ENCODE data around the gene STK32B. TPM values are rescaled to one million over a fixed set of nuclear protein-coding genes. Genes with fewer than 3 reads are reported as not detected.

STK32B gene
- total and polyA plus RNA-seq, 3 donors from 2014 or later, result 17.5 to 29.7 (median 22.6) TPM

DNA sequence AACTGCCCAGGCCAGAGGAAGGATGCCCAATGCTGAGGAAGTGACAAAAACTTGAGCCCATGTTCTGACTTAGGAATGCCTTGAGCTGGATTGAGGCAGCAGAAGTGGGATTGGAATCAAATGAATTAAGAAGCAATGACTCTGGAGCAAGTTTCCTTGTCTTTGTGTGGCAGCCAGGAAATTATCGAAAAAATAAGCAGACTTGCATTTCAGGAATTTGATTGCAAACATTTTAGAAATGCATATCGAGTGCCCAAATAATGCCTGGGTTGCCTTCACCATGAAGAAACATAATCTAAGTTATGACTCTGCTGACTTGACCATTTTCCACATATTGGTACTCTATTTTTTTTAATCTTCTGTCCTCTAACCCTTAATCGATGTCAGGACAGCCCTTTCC, 41.5 kb upstream of the STK32B start:
- intact Hi-C loops (cut with DNase I; ENCODE audit: low total_unique reads), result no loop called here
- DNase-seq, result no peak
- Histone ChIP-seq H3K4me3 (no peak overlapping the region), H3K27me3 (no peaks in the 10 kb centered on the region), H3K27ac (no peak overlapping the region), H3K4me1 (no peaks in the 10 kb centered on the region), H3K9me3 (no peaks in the 10 kb centered on the region), H3K36me3 (ENCODE audit: low read depth, missing control alignments) (no peaks in the 10 kb centered on the region)
- 91 to 93% methylated on average over 3 of the region's 3 CpGs for WGBS, 2 donors
- TF ChIP-seq, protein P1, sequence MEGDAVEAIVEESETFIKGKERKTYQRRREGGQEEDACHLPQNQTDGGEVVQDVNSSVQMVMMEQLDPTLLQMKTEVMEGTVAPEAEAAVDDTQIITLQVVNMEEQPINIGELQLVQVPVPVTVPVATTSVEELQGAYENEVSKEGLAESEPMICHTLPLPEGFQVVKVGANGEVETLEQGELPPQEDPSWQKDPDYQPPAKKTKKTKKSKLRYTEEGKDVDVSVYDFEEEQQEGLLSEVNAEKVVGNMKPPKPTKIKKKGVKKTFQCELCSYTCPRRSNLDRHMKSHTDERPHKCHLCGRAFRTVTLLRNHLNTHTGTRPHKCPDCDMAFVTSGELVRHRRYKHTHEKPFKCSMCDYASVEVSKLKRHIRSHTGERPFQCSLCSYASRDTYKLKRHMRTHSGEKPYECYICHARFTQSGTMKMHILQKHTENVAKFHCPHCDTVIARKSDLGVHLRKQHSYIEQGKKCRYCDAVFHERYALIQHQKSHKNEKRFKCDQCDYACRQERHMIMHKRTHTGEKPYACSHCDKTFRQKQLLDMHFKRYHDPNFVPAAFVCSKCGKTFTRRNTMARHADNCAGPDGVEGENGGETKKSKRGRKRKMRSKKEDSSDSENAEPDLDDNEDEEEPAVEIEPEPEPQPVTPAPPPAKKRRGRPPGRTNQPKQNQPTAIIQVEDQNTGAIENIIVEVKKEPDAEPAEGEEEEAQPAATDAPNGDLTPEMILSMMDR (IDR thresholded peaks at IDR 0.05), result no peak
- TF ChIP-seq POLR2A (IDR thresholded peaks at IDR 0.05), result no peak

DNA sequence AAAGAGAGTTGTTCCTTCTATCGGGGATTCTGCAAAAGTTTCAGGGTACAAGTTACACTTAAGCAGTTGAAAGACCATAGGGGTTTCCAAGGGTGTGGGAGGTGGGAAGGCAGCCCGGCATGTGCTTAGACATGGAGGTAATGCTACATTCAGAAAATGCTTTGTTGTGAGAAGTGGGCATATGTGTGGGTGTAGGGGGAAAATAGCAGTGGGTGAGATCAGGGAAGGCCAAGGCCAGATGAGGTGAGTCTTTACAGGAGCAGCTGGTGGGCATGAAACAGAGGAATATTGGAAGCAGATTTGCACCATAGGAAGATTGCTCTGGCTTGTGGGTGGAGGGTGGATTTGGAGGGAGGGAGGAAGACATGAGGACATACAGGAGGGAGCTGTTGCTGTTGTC, 40.3 kb upstream of the STK32B start:
- Histone ChIP-seq H3K4me3 (no peak overlapping the region), H3K36me3 (ENCODE audit: low read depth, missing control alignments) (no peaks in the 10 kb centered on the region), H3K9me3 (no peaks in the 10 kb centered on the region), H3K27ac (no peak overlapping the region), H3K4me1 (no peaks in the 10 kb centered on the region), H3K27me3 (no peaks in the 10 kb centered on the region)
- WGBS, 2 donors, result 89 to 95% methylated on average over 2 of the region's 2 CpGs
- intact Hi-C loops (cut with DNase I; ENCODE audit: low total_unique reads), result no loop called here
- no peak for DNase-seq
- TF ChIP-seq, protein P1 (IDR thresholded peaks at IDR 0.05), result no peak
- no peak for TF ChIP-seq POLR2A (IDR thresholded peaks at IDR 0.05)

DNA sequence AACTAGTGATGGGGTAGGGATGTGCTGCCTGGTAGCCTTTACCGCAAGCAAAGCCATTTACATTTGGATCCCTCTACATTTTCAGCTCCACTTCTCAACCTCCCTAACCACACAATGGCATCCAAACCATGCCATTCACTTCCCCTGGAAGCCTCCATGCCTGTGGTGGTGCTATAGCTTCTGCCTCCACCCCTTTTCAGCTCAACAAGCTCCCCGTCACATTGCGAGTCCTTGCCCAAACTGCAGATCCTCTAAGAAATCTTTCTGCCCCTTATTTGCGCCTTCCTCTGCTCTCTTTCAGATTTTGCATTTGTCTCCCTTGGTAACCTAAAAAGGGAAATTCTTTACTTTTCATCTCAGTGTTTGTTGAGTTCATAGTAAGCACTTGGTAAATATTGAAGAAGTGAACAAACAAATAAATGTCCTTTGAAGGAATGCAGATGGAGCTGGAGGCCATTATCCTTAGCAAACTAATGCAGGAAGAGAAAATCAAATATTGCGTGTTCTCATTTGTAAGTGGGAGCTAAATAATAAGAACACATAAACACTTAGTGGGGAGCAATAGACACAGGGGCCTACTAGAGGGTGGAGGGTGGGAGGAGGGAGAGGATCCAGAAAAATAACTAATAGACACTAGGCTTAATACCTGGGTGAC, 38.9 kb upstream of the STK32B start:
- no peaks in the 10 kb centered on the region for H3K36me3 ChIP-seq (ENCODE audit: low read depth, missing control alignments)
- no peak overlapping the region for H3K4me3 ChIP-seq
- no peaks in the 10 kb centered on the region for H3K27me3 ChIP-seq
- DNase-seq, result no peak
- H3K9me3 ChIP-seq, result no peaks in the 10 kb centered on the region
- 94 to 98% methylated on average over 5 of the region's 5 CpGs for WGBS, 2 donors
- no peak overlapping the region for H3K27ac ChIP-seq
- H3K4me1 ChIP-seq, result no peaks in the 10 kb centered on the region
- TF ChIP-seq POLR2A (IDR thresholded peaks at IDR 0.05), result no peak
- TF ChIP-seq, protein P1 (IDR thresholded peaks at IDR 0.05), result no peak
- intact Hi-C loops (cut with DNase I; ENCODE audit: low total_unique reads), result no loop called here

DNA sequence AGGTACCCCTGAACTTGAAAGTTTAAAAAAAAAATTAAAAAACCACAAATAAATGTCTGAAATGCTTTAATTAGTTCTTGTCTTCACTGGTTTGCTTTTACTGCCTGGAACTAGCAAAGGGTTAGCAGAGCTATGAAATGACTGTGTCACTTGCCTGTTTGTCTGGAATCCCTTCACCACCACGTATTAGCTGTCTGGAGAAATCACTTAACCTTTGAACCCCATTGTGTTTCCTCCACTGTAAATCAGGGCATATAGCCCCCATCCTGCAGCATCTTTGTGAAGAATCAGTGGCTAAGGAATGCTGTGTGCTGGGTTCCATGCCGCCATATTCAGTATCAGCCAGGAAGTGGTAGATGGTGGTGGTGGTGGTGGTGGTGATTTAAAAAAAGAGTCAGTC, 38.3 kb upstream of the STK32B start:
- no peaks in the 10 kb centered on the region for H3K27me3 ChIP-seq
- no peaks in the 10 kb centered on the region for H3K4me1 ChIP-seq
- H3K27ac ChIP-seq, result no peak overlapping the region
- DNase-seq, result no peak
- 72 to 81% methylated on average over 2 of the region's 2 CpGs for WGBS, 2 donors
- no peak for TF ChIP-seq POLR2A (IDR thresholded peaks at IDR 0.05)
- TF ChIP-seq, protein P1 (IDR thresholded peaks at IDR 0.05), result no peak
- H3K4me3 ChIP-seq, result no peak overlapping the region
- intact Hi-C loops (cut with DNase I; ENCODE audit: low total_unique reads), result no loop called here
- H3K36me3 ChIP-seq (ENCODE audit: low read depth, missing control alignments), result no peaks in the 10 kb centered on the region
- H3K9me3 ChIP-seq, result no peaks in the 10 kb centered on the region
